ENCODE results near the gene CDK9.
"Not testable (repeated sequence)": the region's sequence is repeated elsewhere in the genome, so short reads cannot be mapped to it uniquely, and the experiment has no call there.

The CDK9 gene

GRCh38 chr9:127780126-127780885, 5.5 kb upstream of the CDK9 start:
- no peak for DNase-seq (ENCODE audit: low read depth in 2 of 2)

- not testable (repeated sequence) for DNase-seq (ENCODE audit: low read depth in 2 of 2)
Measured at GRCh38 chr9:127780909-127781308, 4.9 kb upstream of the CDK9 start.

DNA sequence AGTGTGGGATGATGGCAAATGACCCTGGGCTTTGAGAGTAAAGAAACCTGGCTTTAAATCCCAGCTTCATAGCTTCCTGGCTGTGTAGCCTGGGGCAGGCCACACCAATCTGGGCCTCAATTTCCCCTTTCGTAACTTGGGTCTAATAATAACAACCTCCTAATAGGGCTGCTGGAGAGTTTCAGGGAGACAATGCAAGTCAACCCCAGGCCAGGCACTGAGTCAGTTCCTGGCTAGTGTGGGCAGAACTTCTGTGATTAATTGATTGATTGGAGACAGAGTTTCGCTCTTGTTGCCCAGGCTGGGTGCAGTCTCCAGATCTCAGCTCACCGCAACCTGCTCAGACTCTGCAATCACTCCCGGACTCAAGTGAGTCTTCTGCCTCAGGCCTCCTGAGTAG, 4.0 kb upstream of the CDK9 start:
- DNase-seq (ENCODE audit: low read depth in 2 of 2) = no peak

DNA sequence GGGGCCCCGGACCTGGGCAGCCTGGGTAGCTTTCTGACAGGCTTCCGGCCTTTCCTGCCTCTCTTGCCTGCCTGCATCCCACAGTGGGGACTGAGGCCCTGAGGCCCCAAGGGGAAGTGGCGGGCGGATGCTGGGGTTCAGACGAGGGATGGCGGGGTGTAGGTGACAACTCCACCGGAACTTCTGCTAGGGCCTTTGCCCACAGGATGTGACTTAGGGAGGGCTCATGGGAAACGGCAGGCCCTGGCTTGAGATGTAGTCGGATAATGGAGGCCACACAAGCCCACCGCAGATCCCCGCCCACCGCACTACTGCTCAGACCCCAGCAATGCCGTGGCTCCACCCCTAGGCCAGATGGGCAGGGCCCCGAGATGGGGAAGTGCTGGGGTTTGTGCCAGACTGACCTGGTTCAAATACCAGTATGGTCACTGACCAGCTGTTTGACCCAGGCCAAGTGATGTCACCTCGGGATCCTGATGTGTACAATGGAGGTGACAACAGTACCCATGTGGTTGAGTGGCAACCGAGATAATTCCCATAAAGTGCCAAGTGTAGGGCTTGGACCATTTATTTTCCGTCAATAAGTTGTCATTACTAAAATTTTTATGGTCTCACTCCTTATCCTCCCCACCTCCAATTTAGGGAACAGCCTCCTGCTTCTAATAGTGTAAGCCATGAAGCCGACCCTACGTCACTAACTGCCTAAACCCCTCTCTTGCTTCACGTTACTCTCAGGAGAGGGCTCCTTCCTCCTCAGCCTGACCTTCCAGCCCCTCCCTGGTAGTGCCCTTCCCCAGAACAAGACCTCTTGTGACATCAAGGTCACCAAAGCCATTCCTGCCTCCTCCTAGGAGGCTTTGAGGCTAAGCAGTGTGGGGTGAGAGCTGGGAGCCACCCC, 2.5 kb upstream of the CDK9 start:
- peak; percentile 49 to 51 for DNase-seq (ENCODE audit: low read depth in 2 of 2)

DNA sequence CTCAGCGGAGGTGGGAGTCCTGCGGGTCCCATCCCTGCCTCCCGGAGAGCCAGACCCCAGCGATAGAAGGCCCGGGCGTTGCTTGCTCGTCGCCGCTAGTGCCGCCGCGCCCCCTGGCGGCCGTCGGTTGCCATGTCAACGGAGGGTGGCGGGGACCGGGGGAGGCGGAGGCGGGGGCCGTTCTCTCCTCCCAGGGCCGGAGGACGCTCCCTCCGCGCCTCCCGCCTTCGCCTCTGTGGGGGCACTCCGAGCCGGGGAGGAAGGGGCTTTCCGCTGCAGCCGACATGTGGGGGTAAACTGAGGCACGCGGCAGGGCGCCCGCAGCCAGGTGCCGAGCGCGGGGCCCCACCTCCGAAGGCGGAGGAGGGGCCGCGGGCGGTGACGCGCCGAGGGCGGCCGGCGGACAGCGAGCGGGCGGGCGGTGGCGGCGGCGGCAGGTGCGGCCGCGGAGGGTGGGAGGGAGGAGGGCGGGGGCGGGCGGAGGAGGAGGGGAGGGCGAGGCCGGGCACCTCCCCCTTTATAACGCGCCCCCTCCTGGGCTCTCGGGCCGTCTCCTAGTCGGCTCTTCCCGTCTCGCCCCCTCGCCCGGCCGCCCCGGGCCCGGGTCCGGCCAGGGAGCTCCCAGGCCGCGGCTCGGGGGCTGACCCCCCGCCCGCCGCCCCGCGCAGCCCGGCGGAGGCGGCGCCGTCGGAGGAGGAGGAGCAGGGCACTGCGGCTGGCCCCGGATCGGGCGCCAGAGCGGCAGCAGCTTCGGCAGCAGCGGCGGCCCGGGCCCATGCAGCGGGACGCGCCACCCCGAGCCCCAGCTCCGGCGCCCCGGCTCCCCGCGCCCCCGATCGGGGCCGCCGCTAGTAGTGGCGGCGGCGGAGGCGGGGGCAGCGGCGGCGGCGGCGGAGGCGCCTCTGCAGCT, 556 bp upstream of the CDK9 start:
- DNase-seq (ENCODE audit: low read depth in 2 of 2) = peak; percentile 79 to 84

- no peak for DNase-seq (ENCODE audit: low read depth in 2 of 2)
Measured at GRCh38 chr9:127786773-127787104, 905 bp downstream of the CDK9 start.

- peak; percentile 65 to 71 for DNase-seq (ENCODE audit: low read depth in 2 of 2)
Measured at GRCh38 chr9:127788337-127789011, 2.6 kb downstream of the CDK9 start.

- DNase-seq (ENCODE audit: low read depth in 2 of 2) = no peak
Measured at GRCh38 chr9:127789179-127789578, 3.3 kb downstream of the CDK9 start.

GRCh38 chr9:127790094-127790855, 4.4 kb downstream of the CDK9 start:
- DNase-seq (ENCODE audit: low read depth in 2 of 2) = no peak

DNA sequence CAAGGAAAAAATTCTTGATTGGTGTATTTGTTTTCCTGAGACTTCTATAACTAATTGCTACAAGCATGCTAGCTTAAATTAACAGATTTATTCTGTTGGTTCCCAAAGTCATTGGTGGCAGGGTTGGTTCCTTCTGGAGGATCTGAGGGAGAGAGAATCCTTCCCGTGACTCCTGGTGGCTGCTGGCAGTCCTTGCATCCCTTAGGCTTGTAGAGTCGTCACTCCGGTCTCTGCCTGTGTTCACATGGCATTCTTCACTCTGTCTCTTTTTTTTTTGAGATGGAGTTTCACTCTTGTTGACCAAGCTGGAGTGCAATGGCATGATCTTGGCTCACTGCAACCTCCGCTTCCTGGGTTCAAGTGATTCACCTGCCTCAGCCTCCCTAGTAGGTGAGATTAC, 5.3 kb downstream of the CDK9 start:
- DNase-seq (ENCODE audit: low read depth in 2 of 2) = no peak

GRCh38 chr9:127792417-127793031, 6.7 kb downstream of the CDK9 start:
- DNase-seq (ENCODE audit: low read depth in 2 of 2) = no peak

- no peak for DNase-seq (ENCODE audit: low read depth in 2 of 2)
Measured at GRCh38 chr9:127793093-127793708, 7.4 kb downstream of the CDK9 start.

DNA sequence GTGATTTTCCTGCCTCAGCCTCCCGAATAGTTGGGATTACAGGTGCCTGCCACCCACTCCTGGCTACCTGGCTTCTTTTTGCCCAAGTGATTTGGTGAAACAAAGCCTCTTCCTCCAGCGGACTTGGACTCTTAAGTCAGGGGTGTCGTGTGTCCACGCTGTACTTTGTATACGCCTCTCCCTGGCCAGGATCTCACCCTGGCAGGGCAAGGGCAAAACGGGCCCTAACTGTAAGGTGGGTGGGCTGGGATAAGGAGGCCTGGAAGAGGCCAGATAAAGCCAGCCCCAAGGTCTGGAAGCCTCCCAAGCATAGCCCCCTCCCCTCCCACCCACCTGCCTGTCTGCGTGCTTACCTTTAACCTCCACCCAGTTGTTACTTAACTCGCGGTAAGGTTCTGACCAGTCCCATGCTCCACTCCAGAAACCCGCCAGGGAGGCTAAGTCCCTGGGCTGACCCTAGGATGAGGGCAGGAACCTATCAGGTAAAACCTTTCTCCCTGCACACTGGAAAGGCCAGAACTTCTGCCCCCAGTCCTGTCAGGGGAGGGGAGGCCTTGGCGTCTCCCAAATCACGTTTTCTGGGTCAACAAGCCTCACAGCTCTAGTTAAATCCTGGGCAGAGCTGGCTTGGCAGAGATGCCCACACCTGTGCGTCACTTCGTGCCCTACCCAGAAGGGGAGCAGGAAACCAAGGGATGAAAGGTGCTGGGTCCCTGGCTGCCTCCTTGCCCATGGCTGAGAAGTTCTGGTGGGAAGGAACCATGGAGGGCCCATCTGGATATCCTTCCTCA, 8.4 kb downstream of the CDK9 start:
- no peak for DNase-seq (ENCODE audit: low read depth in 2 of 2)

DNA sequence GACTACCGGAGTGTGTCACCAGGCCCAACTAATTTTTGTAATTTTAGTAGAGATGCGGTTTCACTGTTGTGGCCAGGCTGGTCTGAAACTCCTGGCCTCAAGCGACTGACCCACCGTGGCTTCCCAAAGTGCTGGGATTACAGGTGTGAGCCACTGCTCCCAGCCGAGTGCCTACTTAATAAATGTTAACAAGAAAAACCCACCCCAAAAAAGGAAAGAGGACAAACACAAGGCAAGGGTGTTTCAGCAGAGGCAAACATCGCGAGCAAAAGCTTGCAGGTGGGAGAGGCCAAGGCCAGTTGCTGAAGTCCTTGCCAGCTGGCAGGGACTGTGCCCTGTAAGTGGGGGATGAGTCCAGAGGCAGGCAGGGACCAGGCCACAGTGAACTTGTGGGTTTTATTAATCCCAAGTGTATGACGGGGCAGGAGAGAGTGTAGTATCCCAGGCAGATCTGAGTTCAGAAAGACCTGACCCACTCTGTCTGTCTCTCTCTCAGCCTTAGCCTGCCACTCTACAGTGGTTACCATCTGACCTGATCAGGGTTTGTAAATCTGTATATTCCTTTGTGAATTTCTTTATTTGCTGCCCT, 10.5 kb downstream of the CDK9 start:
- DNase-seq (ENCODE audit: low read depth in 2 of 2) = no peak

DNA sequence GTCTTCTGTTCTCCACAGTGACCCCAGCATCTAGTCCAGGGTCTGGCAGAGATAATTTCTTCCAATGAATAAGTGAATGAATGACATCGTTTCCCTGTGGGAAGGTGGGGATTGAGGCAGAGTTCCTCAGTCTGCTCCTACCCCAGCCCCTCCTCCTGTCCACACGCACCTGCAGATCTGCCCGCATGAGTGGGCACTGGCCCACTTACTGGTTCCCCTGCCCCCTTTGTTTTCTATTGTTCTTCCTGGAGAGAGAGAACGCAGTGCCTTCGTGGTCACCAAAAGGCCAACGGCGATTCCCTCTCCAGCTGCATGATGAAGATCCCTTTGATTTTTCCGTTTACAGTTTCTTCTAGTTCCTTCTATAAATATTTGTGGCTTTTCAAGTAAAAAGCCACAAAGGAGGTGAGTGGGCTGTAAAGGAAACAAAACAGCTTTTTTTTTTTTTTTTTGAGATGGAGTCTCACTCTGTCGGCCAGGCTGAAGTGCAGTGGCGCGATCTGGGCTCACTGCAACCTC, 11.1 kb downstream of the CDK9 start:
- no peak for DNase-seq (ENCODE audit: low read depth in 2 of 2)

GRCh38 chr9:127801955-127802575, 16.2 kb downstream of the CDK9 start:
- DNase-seq (ENCODE audit: low read depth in 2 of 2) = no peak

- DNase-seq (ENCODE audit: low read depth in 2 of 2) = peak; percentile 76 to 82
Measured at GRCh38 chr9:127802576-127803443, 17.0 kb downstream of the CDK9 start, which contains the start of gene FPGS. Gene FPGS, plus strand, starts transcription at chr9:127802882. Its CDS starts 43 bp downstream, at chr9:127802925.
